Upper lobe of left lung (tissue), 6 donors: ENCODE results near the gene GASK1A. TPM values are rescaled to one million over a fixed set of nuclear protein-coding genes. Genes with fewer than 3 reads are reported as not detected.

Source experiments
- ATAC-seq, 2 donors: fragments of 200-7000 bp; cut with Tn5 transposase; one replicate each; pipeline ENCODE4 v1.9.1; 2022; ENCODE audit warnings: mild to moderate bottlenecking in 2 of 2, moderate library complexity in 2 of 2; ENCODE audit not compliant: low FRiP score in 2 of 2
- DNase-seq, 2 donors: peaks; one replicate each; pipeline ENCODE4 v3.0.0-alpha.2; 2019 to 2020
- H3K27ac ChIP-seq, 4 donors: fragments of 200-600 bp; sonication (generic); one replicate each; pipeline ENCODE4 v1.5.1; 2016 to 2019
- H3K27me3 ChIP-seq, 4 donors: fragments of 200-600 bp; sonication (generic); one replicate each; pipeline ENCODE4 v1.5.1; 2017 to 2019
- H3K36me3 ChIP-seq, 4 donors: fragments of 200-600 bp; sonication (generic); one replicate each; pipeline ENCODE4 v1.5.1; 2016 to 2019
- H3K4me1 ChIP-seq, 4 donors: fragments of 200-600 bp; sonication (generic); one replicate each; pipeline ENCODE4 v1.5.1; 2018 to 2019
- H3K4me3 ChIP-seq, 4 donors: fragments of 200-600 bp; sonication (generic); one replicate each; pipeline ENCODE4 v1.5.1; 2017 to 2019; ENCODE audit warnings: mild to moderate bottlenecking in 2 of 4, moderate library complexity in 1 of 4
- H3K9me3 ChIP-seq, 4 donors: fragments of 200-600 bp; sonication (generic); one replicate each; pipeline ENCODE4 v1.5.1; 2018 to 2019
- EP300 ChIP-seq, 4 donors: sonication (generic); formaldehyde crosslinking; IDR thresholded peaks; one replicate each; pipeline ENCODE4 v1.5.1; 2017; ENCODE audit warnings: antibody characterized with exemption in 4 of 4, control low read depth in 2 of 4
- POLR2A ChIP-seq, 4 donors: fragments of 450-650 bp; IDR thresholded peaks; one replicate each; pipeline ENCODE4 v1.5.1; 2016 to 2017; ENCODE audit warnings: antibody characterized with exemption in 4 of 4, mild to moderate bottlenecking in 2 of 4
- POLR2AphosphoS5 ChIP-seq, 2 donors: sonication (generic); formaldehyde crosslinking; IDR thresholded peaks; one replicate each; pipeline ENCODE4 v1.5.1; 2017; ENCODE audit warnings: antibody characterized with exemption in 2 of 2
- WGBS, 2 donors: methylation state at CpG; one replicate each; pipeline ENCODE4 v1.1.5; 2017 to 2018; 5-methylcytosine and 5-hydroxymethylcytosine counted together
- total RNA-seq, 6 donors: library from RNA; depleted of rRNA in 4 of 6; stranded (reverse); fragments of >200 nt in 4 of 6; gene quantifications; one replicate each; pipeline versions ENCODE4 v1.1.0 to v1.2.1, GENCODE V29; 2016 to 2021
- TF ChIP-seq, protein P1 (sequence below), 6 experiments: fragments of 450-650 bp in 4 of 6; fragments of 200-600 bp in 2 of 6; sonication (generic) in 2 of 6; IDR thresholded peaks; one replicate each; pipeline ENCODE4 v1.5.1; 2016 to 2019; ENCODE audit warnings: antibody characterized with exemption in 6 of 6
- donor health status: DM: no; HTN: no; CAD: no; lungs with moderate emphysema.
- donor health status: DM: no; HTN: yes; CAD: no; lungs with severe emphysema.

Gene GASK1A
- total RNA-seq, 6 donors from 2014 or later: 2.5 to 9.4 (median 7.7) TPM

DNA sequence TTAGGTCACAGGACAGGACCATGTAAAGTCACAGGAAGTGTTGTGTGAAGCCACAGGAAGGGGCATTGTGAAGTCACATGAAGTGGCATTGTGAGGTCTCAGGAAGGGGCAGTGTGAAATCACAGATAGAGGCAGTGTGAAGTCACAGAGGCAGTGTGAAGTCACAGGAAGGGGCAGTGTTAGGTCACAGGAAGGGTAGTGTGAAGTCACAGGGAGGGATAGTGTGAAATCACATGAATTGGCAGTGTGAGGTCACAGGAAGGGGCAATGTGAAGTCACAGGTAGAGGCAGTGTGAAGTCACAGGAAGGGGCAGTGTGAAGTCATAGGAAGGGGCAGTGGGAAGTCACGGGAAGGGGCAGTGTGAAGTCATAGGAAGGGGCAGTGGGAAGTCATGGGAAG lies 37.9 kb downstream of the GASK1A start:
- Histone ChIP-seq H3K27me3 (no peaks in the 10 kb centered on the region), H3K36me3 (no peaks in the 10 kb centered on the region), H3K4me1 (no peaks in the 10 kb centered on the region), H3K4me3 (no peak overlapping the region), H3K27ac (peak overlapping the region in 1 of 4 donors; percentile 18), H3K9me3 (peaks cover 0 to 35% (median 5%) of the 10 kb centered on the region in 4 donors)
- ATAC-seq (no peak), DNase-seq (no peak)
- no peak for TF ChIP-seq EP300 (IDR thresholded peaks at IDR 0.05)
- TF ChIP-seq POLR2AphosphoS5 (IDR thresholded peaks at IDR 0.05): no peak
- TF ChIP-seq, protein P1, sequence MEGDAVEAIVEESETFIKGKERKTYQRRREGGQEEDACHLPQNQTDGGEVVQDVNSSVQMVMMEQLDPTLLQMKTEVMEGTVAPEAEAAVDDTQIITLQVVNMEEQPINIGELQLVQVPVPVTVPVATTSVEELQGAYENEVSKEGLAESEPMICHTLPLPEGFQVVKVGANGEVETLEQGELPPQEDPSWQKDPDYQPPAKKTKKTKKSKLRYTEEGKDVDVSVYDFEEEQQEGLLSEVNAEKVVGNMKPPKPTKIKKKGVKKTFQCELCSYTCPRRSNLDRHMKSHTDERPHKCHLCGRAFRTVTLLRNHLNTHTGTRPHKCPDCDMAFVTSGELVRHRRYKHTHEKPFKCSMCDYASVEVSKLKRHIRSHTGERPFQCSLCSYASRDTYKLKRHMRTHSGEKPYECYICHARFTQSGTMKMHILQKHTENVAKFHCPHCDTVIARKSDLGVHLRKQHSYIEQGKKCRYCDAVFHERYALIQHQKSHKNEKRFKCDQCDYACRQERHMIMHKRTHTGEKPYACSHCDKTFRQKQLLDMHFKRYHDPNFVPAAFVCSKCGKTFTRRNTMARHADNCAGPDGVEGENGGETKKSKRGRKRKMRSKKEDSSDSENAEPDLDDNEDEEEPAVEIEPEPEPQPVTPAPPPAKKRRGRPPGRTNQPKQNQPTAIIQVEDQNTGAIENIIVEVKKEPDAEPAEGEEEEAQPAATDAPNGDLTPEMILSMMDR (IDR thresholded peaks at IDR 0.05): no peak
- TF ChIP-seq POLR2A (IDR thresholded peaks at IDR 0.05): no peak
- 80 to 85% methylated on average over 1 of the region's 1 CpG for WGBS, 2 donors

DNA sequence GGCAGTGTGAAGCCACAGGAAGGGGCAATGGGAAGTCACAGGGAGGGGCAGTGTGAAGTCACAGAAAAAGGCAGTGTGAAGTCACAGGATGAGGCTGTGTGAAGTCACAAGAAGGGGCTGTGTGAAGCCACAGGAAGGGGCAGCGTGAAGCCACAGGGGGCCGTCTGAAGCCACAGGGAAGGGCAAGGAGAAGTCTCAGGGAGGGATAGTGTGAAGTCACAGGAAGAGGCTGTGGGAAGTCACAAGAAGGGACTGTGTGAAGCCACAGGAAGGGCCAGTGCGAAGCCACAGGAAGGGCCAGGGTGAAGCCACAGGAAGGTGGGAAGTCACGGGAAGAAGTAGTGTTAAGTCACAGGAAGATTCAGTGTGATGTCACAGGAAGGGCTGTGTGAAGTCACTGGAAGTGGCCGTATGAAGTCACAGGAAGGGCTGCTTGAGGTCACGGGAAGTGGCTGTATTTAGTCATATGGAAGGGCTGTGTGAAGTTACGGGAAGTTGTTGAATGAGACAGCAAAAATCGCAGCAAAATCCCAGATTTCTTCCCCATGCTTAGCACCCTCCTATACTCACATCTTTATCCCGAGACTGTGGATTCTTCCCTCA lies 38.6 kb downstream of the GASK1A start:
- Histone ChIP-seq H3K4me1 (no peaks in the 10 kb centered on the region), H3K27me3 (no peaks in the 10 kb centered on the region), H3K36me3 (no peaks in the 10 kb centered on the region), H3K4me3 (no peak overlapping the region), H3K27ac (no peak overlapping the region), H3K9me3 (peaks cover 0 to 35% (median 5%) of the 10 kb centered on the region in 4 donors)
- WGBS, 2 donors: 82% methylated on average over 9 of the region's 9 CpGs
- ATAC-seq: no peak
- no peak for TF ChIP-seq EP300 (IDR thresholded peaks at IDR 0.05)
- TF ChIP-seq, protein P1 (IDR thresholded peaks at IDR 0.05): no peak
- no peak for TF ChIP-seq POLR2AphosphoS5 (IDR thresholded peaks at IDR 0.05)
- no peak for DNase-seq

DNA sequence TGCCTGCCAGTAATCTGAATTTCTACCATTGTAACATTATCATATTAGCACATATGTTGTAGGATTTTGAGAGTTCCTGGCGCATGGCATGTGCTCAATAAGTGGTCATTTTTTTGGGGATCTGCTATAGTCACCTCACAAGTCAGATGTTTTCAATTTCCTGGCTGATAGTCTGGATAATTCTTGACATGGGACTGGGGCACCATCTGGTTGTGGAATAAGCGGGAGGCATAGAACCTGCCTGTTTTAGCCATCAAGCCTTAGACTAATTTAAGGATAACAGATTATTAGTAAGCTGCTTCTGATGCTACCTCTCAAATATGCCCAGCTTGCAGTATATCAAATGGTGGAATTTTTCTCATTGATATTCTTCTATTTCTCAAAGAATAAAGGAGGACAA lies 39.1 kb downstream of the GASK1A start:
- Histone ChIP-seq H3K4me3 (no peak overlapping the region), H3K4me1 (no peaks in the 10 kb centered on the region), H3K27ac (no peak overlapping the region), H3K27me3 (no peaks in the 10 kb centered on the region), H3K36me3 (no peaks in the 10 kb centered on the region), H3K9me3 (peaks cover 0 to 35% (median 5%) of the 10 kb centered on the region in 4 donors)
- no peak for DNase-seq
- ATAC-seq: no peak
- 98% methylated on average over 2 of the region's 2 CpGs for WGBS, 2 donors
- TF ChIP-seq POLR2A (IDR thresholded peaks at IDR 0.05): no peak
- no peak for TF ChIP-seq EP300 (IDR thresholded peaks at IDR 0.05)
- TF ChIP-seq, protein P1 (IDR thresholded peaks at IDR 0.05): no peak
- TF ChIP-seq POLR2AphosphoS5 (IDR thresholded peaks at IDR 0.05): no peak

DNA sequence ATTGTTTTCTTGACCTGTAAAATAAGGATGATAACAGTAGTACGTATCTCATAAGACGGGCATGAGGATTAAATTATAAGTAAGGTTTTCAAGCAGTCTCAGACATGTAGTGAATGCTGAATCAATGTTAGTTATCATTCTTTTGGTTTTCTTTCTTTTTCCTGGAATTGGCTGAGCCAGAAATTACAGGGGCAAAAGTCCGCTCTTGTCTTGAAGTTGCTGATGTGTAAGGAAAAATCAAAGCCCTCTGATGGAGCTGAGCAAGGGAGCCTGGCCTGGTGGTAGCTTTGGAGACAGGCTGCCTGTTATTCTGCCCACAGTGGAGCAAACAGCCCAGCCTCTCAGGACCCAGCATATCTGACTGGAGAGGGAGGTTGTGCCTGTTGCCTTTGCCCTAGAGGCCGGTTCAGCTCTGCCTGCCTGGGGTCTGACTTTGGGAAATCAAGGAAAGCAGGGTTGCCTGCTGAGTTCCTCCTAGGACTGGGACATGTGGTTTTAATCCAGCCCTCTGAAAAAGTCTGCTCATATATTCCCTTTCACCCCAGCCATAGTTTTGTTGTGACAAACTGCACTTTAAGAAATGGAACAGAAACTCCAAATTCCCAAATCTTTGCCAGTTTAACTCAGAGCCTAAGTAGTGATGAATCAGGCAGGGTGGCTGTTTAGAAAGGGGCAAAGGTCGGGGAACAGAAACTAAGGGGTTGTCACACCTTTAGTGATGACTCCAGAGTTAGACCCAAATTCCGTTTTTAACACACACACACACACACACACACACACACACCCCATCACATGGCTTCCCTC lies 40.1 kb downstream of the GASK1A start:
- no peak overlapping the region for H3K27ac ChIP-seq
- no peaks in the 10 kb centered on the region for H3K4me1 ChIP-seq
- H3K4me3 ChIP-seq: no peak overlapping the region
- DNase-seq: no peak
- TF ChIP-seq EP300 (IDR thresholded peaks at IDR 0.05): no peak
- TF ChIP-seq POLR2AphosphoS5 (IDR thresholded peaks at IDR 0.05): no peak
- no peak for TF ChIP-seq POLR2A (IDR thresholded peaks at IDR 0.05)
- TF ChIP-seq, protein P1 (IDR thresholded peaks at IDR 0.05): no peak
- no peaks in the 10 kb centered on the region for H3K27me3 ChIP-seq
- no peak for ATAC-seq
- H3K36me3 ChIP-seq: no peaks in the 10 kb centered on the region
- 78 to 86% methylated on average over 5 to 6 of the region's 6 CpGs for WGBS, 2 donors
- H3K9me3 ChIP-seq: peaks cover 0 to 28% (median 5%) of the 10 kb centered on the region in 4 donors
